HG02571 (cell line): ENCODE measurements around the gene TTLL13.

Experiments
- ATAC-seq: cut with Tn5 transposase; IDR thresholded peaks from one replicate; pipeline ENCODE4 v1.9.1; 2021; ENCODE audit warnings: mild to moderate bottlenecking, moderate library complexity; ENCODE audit not compliant: unreplicated experiment

Gene TTLL13, protein sequence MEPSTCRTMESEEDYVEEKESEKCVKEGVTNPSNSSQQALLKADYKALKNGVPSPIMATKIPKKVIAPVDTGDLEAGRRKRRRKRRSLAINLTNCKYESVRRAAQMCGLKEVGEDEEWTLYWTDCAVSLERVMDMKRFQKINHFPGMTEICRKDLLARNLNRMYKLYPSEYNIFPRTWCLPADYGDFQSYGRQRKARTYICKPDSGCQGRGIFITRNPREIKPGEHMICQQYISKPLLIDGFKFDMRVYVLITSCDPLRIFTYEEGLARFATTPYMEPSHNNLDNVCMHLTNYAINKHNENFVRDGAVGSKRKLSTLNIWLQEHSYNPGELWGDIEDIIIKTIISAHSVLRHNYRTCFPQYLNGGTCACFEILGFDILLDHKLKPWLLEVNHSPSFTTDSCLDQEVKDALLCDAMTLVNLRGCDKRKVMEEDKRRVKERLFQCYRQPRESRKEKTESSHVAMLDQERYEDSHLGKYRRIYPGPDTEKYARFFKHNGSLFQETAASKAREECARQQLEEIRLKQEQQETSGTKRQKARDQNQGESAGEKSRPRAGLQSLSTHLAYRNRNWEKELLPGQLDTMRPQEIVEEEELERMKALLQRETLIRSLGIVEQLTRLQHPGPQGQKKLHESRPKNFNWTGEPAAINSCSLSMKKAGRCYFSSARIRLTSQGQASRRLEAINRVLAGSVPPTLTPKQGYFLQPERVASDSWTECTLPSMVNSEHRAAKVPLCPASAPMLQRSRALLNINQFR

DNA sequence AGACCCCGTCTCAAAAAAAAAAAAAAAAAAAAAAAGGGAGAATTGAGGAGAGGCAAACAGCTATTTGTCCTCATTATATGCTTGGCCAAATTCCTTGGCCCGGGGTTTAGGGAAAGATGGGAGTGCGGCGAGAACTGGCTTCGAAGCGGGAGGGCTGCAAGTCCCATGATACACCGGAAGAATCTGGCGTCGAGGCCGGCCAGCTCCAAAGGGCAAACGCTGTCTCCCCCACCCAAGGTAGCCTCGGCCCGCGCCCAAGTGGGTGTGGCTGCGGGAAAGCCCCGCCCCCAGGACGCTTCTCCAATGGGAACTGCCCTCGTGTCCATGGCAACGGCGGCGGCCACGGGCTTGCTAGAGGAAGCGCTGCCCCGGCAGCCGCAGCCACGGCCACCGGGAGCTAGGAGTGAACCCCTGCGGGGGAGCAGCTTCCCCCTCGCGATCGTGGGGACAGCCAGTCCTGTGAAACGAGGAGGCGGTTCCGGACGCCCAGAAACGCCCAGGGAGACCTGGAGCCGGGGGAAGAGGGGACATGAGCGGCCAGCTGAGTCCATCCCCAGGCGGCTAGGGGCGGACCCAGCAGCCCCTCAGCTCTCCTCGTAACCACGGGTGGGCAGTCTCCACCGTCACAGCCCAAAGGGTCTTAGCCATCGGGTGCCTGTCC, at the start of gene TTLL13:
TTLL13 (plus strand) TSS at position 354 of the 661 bp plus-strand sequence. CDS start 1,075 bp downstream, outside the sequence.
- ATAC-seq, result peak; percentile 86

DNA sequence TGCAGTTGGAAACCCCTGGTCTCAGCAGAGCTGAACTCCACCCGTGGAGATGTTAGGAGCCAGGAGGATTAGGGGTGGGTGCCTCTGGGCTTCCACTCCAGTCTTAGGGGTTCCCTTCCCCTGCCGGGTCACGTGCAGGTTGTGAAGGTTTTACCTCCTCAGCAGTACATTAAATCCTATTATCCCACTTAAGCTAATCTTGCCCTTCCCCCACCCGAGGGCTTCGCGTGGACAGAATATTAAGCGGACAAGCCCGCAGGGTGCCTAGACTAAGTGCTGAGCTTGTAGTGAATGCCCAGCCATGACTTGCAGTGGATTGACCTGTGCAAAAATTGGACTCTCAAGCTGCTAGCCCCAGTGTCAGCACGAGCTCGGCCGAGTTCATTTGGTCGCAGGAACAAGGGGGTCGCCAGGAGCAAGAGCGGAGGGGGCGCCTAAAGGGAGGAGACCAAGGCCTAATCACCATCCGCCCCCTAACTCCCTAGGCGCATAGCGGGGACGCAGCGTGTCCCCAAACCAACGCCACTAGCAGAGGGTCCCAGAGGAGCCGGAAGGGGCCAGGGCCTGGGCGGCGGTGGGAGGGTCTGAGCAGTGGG, 48.7 kb upstream of the TTLL13 start:
- no peak for ATAC-seq

DNA sequence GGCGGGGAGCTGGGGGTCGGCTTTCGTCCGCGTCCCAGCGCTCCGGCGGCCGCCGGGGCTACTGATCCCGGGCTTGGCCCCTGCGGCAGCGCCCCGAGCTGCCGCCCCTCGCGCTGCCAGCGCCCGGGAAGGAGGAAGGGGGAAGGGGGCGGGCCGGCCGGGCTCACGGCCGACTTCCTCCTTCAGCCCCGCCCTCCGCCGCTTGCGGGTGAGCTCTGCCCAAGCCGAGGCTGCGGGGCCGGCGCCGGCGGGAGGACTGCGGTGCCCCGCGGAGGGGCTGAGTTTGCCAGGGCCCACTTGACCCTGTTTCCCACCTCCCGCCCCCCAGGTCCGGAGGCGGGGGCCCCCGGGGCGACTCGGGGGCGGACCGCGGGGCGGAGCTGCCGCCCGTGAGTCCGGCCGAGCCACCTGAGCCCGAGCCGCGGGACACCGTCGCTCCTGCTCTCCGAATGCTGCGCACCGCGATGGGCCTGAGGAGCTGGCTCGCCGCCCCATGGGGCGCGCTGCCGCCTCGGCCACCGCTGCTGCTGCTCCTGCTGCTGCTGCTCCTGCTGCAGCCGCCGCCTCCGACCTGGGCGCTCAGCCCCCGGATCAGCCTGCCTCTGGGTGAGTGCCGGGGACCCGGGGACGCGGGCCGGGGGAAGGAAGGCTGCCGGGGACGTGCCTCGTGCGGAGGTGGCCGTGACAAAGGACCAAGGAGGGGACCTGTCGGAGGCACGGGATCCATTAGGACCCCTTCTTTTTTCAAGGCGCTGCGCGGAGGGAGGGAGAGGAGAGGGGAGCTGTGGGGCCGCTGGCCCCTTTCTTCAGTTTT, 48.0 kb upstream of the TTLL13 start, which contains the start of gene SEMA4B:
SEMA4B (plus strand) TSS at position 201 of the 814 bp plus-strand sequence; CDS start at position 450, 249 bp downstream.
- ATAC-seq, result peak; percentile 75

DNA sequence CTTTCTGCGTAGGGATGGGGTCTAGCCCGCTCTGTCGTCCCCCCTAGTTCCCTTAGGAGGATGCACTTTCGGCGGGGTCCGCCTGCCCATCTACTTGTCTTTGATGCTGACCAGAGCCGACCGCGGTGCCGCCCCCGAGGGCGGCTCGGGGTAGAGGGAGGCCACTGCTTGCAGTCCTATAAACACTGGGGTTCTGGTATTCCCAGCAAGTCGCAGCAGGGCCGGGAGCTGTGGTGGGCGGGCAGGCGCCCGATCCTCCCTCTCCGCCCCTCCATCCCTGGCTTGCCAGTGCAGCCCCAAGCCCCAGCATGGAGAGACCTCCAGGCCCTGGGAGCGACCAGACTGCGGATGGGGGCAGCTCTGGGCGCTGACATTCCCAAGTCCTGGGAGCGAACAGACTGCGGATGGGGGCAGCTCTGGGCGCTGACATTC, 47.4 kb upstream of the TTLL13 start:
- ATAC-seq, result no peak

DNA sequence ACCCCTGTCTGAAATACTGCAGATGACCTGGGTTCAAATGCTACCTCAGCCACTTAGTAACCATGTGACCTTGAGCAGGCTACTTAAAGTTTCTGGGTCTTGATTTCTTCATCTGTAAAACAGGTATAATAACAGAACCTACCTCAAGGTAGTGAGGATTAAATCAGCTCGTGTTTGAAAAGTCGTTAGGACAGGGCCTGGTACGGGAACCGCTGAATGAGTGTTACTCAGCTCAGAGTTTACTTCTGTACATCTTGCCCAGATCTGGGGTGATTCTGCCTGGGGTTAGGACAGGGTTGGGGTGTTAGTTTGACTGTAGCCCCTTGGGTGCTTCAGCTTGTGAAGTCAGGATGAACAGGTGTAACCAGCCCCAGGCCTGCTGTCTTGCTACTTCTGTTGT, 46.4 kb upstream of the TTLL13 start:
- no peak for ATAC-seq

DNA sequence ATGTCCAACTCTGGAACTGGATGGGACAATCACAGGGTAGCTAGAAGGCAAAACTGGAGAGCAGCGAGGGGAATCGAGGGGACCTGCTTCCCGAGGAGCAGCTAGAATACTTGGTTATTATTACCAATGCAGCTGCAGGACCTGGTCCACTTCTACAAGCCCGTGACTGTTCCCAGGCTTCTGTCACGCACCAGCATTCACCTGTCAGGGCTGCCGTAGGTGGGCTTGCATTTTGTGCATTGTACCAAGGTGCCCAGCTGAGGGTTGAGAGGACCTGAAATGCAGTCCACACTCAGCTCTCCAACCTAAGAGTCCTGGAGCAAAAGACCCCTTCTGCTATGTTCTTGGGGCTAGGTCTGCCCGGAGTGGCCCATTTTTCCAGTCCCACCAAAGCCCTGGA, 45.9 kb upstream of the TTLL13 start:
- ATAC-seq, result no peak

DNA sequence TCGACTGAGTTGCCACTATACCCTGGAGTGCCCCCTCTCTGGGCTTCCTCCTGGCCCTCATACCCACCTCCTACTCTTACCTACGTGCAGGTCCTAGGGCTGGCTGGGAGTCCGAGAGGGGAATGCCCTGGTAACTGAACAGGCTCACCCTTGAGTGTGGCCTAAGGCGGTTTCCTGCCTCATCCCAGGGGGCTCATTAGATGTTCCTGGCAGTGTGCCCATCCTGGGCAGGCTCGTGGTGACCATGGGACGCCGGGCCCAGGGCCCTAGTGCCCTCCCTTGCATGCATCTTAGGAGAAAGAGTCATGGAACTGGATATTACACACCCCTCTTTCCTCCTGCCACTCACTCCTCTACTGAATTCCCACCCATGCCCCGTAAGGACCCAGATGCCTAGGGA, 45.4 kb upstream of the TTLL13 start:
- no peak for ATAC-seq

DNA sequence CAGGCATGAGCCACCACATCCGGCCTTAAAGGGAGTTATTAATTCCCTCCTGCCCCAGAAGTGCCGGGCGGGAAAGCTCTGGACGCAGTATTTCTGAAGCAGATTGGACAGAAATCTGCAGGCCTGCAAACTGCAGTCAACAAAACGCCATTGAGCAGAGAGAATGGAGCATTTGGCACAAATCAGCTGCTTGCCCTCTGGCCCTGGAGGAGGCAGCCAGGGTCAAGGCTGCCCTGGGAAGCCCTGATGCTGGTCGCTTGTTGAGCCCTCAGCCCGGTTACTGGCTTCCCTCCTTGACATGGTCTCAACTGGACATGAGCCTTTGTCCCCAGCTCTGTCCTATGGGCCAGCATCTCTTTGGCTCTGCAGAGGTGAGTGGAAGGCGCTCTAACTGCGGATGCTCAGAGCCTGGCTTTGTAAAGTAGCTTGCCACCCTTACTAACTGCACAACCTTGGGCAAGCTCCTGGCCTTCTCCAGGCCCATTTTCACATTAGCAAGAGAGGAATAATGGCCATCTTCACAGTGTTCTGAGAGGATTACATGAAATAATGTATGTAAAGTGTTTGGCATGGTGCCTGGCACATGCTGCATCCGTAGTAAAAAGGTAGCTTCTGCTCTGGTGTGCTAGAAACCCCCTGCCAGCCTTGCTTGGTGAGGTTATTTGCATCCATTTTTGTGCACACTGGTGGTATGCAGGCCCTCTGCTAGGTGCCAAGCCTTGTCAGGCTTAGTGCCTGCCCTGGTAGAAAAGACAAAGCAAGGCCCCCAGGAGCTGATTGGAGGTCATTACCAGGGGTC, 44.1 kb upstream of the TTLL13 start:
- no peak for ATAC-seq

DNA sequence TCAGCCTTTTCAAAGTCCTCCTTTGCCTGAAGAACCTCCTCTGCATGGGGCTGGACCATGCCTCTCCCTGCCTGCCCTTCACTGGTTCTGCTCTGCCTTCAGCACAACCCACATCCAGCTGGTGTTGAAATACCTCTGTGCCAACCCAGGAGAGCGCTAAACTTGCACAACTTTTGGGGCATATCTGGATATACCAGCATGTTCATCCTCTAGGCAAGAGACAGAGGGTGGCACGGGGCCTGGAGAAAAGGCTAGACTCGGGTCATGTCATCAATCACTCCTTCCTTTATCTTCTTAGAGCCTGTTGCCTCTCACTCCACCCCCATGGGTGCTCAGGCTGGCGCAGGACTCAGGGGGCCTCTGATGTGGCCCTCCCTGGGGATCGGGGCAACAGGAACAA, 43.5 kb upstream of the TTLL13 start:
- ATAC-seq, result no peak

DNA sequence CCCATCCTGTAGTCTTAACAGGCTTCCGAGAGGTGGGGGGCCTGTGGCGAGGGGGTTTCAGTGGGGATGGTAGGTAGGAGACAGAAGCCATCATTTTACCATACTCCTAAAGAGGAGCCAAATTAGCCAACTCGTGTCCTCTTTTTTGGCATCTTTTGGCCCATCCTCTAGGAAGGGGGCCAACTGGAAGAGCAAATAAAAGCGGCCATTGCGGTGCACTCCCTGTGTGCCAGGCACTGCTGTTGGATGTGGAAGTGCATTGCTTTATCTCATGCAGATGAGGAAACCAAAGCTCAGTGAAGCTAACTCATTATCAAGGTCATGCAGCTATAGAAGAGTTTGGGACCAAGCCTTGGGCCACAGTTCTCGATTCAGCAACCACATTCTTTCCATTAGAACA, 42.1 kb upstream of the TTLL13 start:
- ATAC-seq, result no peak

DNA sequence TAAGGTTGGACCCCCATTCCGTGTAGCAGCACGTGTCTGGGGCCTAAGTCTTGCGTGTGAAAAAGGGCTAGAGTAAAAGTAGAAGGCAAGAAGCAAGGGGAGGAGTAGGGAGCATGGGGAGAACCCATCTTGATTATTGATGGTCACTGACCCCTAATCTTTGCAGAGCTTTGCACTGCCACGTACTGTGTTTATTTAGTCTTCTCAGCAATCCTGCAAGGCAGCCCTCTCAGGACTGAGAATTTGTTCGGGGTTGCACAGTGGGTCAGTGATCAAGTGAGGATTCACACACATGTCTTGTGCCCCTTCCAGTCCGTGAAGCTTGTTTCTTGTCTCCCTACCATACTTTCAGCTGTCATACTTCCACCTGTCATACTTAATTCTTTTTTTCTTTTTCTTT, 41.0 kb upstream of the TTLL13 start:
- ATAC-seq, result no peak

DNA sequence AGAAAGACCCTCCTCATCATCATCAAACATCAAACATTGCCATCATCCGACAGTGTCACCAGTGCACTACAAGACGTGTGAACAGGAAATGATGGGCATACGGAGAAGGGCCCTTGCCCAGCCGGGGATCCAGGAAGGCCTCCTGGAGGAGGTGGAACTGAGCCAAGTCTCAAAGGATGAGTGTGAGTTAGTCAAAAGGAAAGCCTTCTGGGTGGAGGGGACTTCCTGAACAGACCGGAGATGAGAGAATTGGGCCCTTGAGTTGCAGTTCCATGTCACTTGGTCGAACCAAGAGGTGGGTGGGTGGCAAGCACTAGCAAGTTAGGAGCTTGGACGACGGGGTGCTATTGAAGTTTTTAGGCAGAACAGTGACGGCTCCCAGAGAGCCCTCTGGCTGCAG, 39.8 kb upstream of the TTLL13 start:
- ATAC-seq, result no peak

DNA sequence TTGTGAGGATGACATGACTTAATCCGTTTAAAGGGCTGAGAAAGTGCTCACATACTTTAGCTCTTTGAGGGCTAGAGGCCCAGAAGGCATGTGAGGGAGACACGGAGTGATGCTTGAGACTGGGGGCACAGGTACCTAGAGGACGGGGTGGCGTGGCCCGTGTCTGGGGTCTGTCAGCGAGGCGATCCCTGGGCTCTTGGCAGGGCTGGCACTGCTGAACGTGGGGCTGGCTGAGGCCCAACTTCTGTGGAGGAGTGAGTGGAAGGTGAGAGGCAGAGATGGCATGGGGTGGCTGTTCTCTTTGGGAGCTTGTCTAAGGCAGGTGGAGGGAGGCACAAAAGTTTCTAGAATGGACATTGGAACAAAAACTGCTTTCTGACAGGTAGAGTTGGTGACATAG, 38.8 kb upstream of the TTLL13 start:
- ATAC-seq, result no peak

DNA sequence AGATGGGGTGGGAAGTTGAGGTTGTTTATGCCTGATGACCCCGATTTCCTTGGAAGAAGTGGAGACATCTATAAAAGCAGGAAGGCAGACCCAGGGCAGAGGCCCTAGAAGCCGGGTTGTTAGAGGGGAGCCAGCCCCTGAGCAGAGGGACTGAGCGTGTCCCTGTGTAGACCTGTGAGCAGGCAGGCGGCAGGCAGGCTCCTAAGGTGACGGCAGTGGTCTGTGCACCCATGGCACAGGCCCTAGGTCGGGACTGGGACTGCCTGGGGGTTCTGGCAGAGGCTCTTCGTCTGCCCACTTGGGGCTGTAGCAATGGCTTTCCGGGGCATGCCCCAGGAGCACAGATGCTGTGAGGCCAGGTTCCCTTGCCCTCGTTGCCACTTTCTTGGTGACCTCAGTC, 38.3 kb upstream of the TTLL13 start:
- ATAC-seq, result no peak

DNA sequence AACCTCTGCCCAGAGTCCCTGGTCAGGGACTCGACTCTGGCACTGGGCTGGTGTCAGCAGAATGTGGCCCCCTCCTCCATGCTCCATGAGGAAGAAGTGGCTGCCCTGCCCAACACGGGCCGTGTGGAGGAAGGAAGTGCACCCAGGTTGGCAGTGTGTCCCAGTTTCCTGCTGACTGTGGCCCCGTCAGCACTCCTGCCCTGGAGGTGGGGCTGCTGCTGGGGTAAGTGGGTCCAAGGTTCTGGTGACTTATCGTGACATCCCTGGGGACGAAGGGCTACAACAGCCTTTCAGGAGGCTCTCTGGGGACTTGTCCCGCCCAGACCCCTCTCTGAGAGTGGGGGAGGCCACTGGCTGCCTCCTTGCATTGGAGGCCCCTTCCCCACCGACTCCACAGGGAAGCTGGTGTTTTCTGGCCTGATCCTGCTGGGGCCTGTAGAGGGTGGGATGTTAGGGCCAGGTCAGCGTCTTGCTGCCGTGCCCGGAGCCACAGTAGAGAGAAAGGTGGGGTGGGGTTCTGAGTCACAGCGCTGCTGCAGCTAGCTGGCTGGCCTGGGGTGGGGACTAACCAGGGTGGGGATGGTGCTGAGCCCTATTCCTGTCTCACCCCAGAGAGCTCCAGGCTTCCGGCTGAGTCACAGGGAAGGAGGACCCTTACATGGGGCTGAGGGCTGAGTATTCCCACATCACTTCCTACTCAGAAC, 37.8 kb upstream of the TTLL13 start:
- no peak for ATAC-seq

DNA sequence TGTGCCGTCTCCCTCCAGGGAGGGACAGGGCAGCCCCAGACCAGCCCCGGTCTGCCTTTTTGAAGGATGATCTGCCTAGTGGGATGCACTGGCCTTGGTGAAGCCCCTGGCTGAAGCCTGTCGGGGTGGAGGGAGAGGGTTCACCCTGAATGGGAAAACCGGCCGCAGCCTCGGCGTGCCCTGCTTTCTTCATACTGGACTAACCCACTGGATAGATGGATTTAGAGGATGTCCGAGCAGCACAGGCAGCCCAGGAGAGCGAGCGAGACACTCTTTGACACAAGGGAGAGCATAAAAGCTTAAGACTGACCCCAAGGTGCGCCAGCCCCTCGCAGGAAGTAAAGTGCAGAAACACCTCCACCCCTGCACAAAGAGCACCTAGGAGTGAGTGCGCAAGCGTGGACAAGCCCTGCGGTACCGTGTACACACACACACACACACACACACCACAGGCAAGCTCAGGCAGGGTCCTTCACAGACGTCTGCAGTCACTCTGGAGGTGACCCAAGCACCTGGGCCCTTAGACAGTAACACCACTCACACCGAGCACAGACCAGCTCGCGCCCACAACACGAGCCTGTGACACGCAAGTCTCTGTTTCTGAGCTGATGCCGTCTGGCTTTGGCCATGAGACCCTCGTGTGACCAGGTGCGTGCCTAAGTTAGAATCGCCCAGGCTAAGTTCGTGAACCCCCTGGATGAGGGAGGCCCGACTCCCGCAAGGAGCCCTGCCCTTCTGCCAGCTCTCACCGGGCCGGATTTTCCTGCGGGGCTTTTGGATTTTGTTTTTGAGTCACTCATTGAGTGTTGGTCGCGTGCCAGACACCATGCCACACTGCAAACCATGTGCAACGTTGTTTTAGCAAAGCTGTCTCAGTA, 36.9 kb upstream of the TTLL13 start:
- ATAC-seq, result no peak

DNA sequence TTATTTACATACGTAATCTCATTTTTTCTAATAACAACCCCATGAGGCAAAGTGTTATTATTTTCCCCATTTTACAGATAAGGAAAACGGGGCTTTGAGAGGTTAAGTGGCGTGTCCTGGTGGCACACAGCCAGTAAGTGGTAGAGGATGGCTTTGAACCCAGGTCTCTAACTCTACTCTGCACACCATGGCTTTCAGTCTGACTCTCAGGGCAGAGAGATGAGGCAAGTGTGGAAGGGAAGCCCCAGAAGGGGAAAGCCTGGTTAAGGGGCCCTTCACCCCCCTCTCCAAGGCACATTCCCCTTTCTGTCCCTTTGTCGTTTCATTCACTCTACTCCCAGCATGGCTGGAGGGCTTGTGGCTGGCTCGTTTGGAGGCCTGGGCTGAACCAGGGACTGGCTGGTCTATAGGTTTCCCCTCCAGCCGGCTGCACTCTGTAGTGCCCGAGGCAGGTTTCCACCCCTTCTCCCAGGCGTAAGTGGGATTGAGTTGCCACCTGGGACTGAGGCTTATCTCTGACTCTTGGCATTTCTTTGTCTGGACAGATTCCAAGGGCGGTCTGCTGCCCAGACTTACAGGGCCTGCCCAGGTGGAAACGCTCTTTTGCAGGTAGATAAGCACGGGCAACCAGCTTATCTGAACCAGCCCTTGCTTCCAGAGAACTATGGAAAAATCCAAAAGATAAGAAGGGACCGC, 36.1 kb upstream of the TTLL13 start:
- no peak for ATAC-seq
